NCI-H82 treated with DMSO at 0.1 percent for 48 hours (cell line): ENCODE results near the gene PPAN.
A peak's percentile ranks its signal among the peaks of the same experiment; 100 is the strongest.

Experiments
- DNase-seq: peaks from one replicate; lab custom pipeline; 2025; ENCODE audit not compliant: unreplicated experiment; lab: John Stamatoyannopoulos, UW

Gene PPAN

GRCh38 chr19:10091895-10092641, 14.1 kb upstream of the PPAN start:
- DNase-seq: no peak

GRCh38 chr19:10092648-10093294, 13.4 kb upstream of the PPAN start:
- DNase-seq: no peak

GRCh38 chr19:10093295-10094186, 12.6 kb upstream of the PPAN start:
- DNase-seq: no peak

- DNase-seq: no peak
These were observed 10.6 kb upstream of the PPAN start for GRCh38 chr19:10095622-10095947.

GRCh38 chr19:10095948-10096614, 10.1 kb upstream of the PPAN start:
- DNase-seq: peak; percentile 31

- DNase-seq: no peak
These were observed 9.6 kb upstream of the PPAN start for GRCh38 chr19:10096615-10096963.

- DNase-seq: no peak
These were observed 5.9 kb upstream of the PPAN start for GRCh38 chr19:10100163-10100785.

GRCh38 chr19:10102787-10103236, 3.4 kb upstream of the PPAN start:
- no peak for DNase-seq

GRCh38 chr19:10104130-10104513, 2.0 kb upstream of the PPAN start:
- no peak for DNase-seq

GRCh38 chr19:10104665-10105508, 1.3 kb upstream of the PPAN start:
- DNase-seq: no peak

- DNase-seq: no peak
These were observed 558 bp upstream of the PPAN start for GRCh38 chr19:10105509-10106099.

GRCh38 chr19:10107254-10107653, 1.1 kb downstream of the PPAN start:
- no peak for DNase-seq

GRCh38 chr19:10107817-10108367, 1.7 kb downstream of the PPAN start:
- DNase-seq: no peak

- no peak for DNase-seq
These were observed 3.4 kb downstream of the PPAN start for GRCh38 chr19:10109528-10109927.

- DNase-seq: no peak
These were observed 4.2 kb downstream of the PPAN start for GRCh38 chr19:10110076-10110971.

- DNase-seq: no peak
These were observed 4.8 kb downstream of the PPAN start for GRCh38 chr19:10110972-10111317.

- DNase-seq: no peak
These were observed 5.2 kb downstream of the PPAN start, which contains the start of gene P2RY11 for GRCh38 chr19:10111405-10111811. Gene P2RY11, plus strand, starts transcription at chr19:10111693. Its CDS starts 29 bp downstream, at chr19:10111722.

GRCh38 chr19:10112037-10112761, 6.0 kb downstream of the PPAN start:
- no peak for DNase-seq
